ENCODE results near the gene YPEL1.
A peak's percentile ranks its signal among the peaks of the same experiment; 100 is the strongest.

YPEL1 gene

GRCh38 chr22:21735200-21736083, at the start of gene YPEL1:
Gene YPEL1, minus strand, starts transcription at chr22:21735794. Its CDS starts 25,050 bp downstream, at chr22:21710744.
- peak within 1 kb of the TSS; percentile 73 for H3K4me3 ChIP-seq (ENCODE audit: low read depth, low read length)
- TF ChIP-seq, protein P1, sequence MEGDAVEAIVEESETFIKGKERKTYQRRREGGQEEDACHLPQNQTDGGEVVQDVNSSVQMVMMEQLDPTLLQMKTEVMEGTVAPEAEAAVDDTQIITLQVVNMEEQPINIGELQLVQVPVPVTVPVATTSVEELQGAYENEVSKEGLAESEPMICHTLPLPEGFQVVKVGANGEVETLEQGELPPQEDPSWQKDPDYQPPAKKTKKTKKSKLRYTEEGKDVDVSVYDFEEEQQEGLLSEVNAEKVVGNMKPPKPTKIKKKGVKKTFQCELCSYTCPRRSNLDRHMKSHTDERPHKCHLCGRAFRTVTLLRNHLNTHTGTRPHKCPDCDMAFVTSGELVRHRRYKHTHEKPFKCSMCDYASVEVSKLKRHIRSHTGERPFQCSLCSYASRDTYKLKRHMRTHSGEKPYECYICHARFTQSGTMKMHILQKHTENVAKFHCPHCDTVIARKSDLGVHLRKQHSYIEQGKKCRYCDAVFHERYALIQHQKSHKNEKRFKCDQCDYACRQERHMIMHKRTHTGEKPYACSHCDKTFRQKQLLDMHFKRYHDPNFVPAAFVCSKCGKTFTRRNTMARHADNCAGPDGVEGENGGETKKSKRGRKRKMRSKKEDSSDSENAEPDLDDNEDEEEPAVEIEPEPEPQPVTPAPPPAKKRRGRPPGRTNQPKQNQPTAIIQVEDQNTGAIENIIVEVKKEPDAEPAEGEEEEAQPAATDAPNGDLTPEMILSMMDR (IDR thresholded peaks at IDR 0.05; ENCODE audit: control insufficient read depth, extremely low read depth, insufficient read depth): no peak
- DNase-seq (ENCODE audit: low read depth): peak; percentile 82

GRCh38 chr22:21780259-21780658, 44.7 kb upstream of the YPEL1 start:
- H3K4me3 ChIP-seq (ENCODE audit: low read depth, low read length): no peak overlapping the region
- no peak for DNase-seq (ENCODE audit: low read depth)
- TF ChIP-seq, protein P1 (IDR thresholded peaks at IDR 0.05; ENCODE audit: control insufficient read depth, extremely low read depth, insufficient read depth): no peak

DNA sequence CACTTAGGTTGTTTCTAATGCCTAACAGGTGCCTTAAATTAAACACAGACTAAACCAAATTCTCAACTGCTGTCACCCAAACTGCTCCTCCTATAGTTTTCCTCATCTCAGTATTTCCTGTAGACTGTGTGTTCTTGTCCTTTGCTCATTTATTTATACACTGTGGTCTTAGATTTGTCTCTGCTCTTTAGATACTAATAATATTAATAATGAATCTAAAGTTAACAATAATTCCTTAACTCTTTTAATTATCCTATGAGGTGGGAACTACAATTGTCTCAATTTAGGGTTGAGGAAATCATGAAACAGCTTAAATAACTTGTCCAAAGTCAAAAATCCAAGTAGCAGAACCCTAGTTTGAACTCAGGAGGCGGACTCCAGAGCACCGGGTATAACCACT, 43.9 kb upstream of the YPEL1 start:
- H3K4me3 ChIP-seq (ENCODE audit: low read depth, low read length): no peak overlapping the region
- TF ChIP-seq, protein P1 (IDR thresholded peaks at IDR 0.05; ENCODE audit: control insufficient read depth, extremely low read depth, insufficient read depth): no peak
- DNase-seq (ENCODE audit: low read depth): no peak

DNA sequence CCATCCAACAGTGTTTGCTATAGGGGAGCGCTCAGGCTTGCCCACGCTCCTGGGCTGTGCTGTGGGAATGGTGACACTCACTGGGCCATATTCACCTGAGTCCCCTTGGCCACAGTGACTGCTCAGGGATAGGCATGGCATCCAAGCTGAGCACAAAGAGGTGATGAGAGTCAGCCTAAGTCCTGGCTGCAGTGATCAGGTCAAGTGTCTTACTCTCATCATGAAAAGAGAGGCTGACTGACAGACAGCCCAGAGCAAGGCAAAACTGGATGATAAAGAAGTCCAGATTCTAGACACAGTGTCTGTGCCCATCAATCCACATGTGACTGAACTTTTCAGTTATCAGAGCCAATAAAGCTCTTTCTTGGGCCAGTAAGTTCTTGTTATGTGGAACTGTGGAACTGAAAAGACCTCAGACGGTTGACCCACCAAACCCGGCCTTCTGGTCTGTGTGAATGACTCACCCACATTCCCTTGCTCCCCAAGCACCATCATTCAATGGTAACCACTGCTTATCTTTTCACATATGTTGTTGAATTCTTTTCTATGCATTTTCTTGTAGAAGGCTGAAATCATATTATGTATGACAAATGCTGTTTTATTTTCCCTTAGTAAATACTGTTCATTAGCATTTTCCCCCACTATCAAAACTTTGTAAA, 43.2 kb upstream of the YPEL1 start:
- no peak overlapping the region for H3K4me3 ChIP-seq (ENCODE audit: low read depth, low read length)
- TF ChIP-seq, protein P1 (IDR thresholded peaks at IDR 0.05; ENCODE audit: control insufficient read depth, extremely low read depth, insufficient read depth): no peak
- DNase-seq (ENCODE audit: low read depth): no peak

DNA sequence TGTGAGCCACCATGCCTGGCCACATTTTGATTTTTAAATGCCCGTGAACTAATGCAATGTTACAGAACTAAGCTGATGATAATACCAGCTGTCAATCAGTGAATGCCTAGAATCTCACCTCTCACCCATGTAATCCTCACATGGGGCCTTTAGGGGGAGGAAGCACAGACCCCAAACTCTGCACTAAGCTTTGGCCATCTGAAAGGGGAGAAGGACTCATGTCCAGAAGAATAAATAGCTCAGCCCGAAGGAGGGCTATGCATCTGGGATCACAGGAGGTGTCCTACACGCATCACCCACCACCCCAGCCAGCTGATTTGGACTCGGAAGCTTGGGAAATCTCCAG, 36.0 kb upstream of the YPEL1 start:
- DNase-seq (ENCODE audit: low read depth): no peak
- H3K4me3 ChIP-seq (ENCODE audit: low read depth, low read length): no peak overlapping the region
- TF ChIP-seq, protein P1 (IDR thresholded peaks at IDR 0.05; ENCODE audit: control insufficient read depth, extremely low read depth, insufficient read depth): no peak

- TF ChIP-seq, protein P1 (IDR thresholded peaks at IDR 0.05; ENCODE audit: control insufficient read depth, extremely low read depth, insufficient read depth): no peak
- H3K4me3 ChIP-seq (ENCODE audit: low read depth, low read length): no peak overlapping the region
- DNase-seq (ENCODE audit: low read depth): no peak
Measured at GRCh38 chr22:21768435-21768834, 32.8 kb upstream of the YPEL1 start.

Measured in LNCaP clone FGC (cell line).